NCI-H128 (cell line): ENCODE data around the gene ERCC6L.
"Not testable (repeated sequence)": the region's sequence is repeated elsewhere in the genome, so short reads cannot be mapped to it uniquely, and the experiment has no call there.

Experiments
- DNase-seq: peaks from one replicate; lab custom pipeline; 2025; ENCODE audit not compliant: unreplicated experiment; lab: John Stamatoyannopoulos, UW

Gene ERCC6L

GRCh38 chrX:72254816-72255215 lies 16.0 kb upstream of the ERCC6L start:
- DNase-seq = peak; percentile 12

- DNase-seq = no peak
Measured at GRCh38 chrX:72253686-72254085, 14.9 kb upstream of the ERCC6L start.

GRCh38 chrX:72247206-72247942 lies 8.5 kb upstream of the ERCC6L start:
- DNase-seq = no peak

- DNase-seq = peak; percentile 23
Measured at GRCh38 chrX:72245461-72246089, 6.7 kb upstream of the ERCC6L start.

GRCh38 chrX:72243472-72243871 lies 4.6 kb upstream of the ERCC6L start:
- DNase-seq = no peak

GRCh38 chrX:72240976-72241375 lies 2.1 kb upstream of the ERCC6L start:
- no peak for DNase-seq

GRCh38 chrX:72238183-72238582 lies 644 bp downstream of the ERCC6L start:
- DNase-seq = no peak

- DNase-seq = no peak
Measured at GRCh38 chrX:72236841-72237240, 2.0 kb downstream of the ERCC6L start.

- no peak for DNase-seq
Measured at GRCh38 chrX:72230290-72230689, 8.5 kb downstream of the ERCC6L start.

GRCh38 chrX:72220375-72220774 lies 18.5 kb downstream of the ERCC6L start:
- DNase-seq = not testable (repeated sequence)

- no peak for DNase-seq
Measured at GRCh38 chrX:72216973-72217372, 21.9 kb downstream of the ERCC6L start.

- DNase-seq = no peak
Measured at GRCh38 chrX:72208126-72208800, 30.6 kb downstream of the ERCC6L start.

GRCh38 chrX:72207366-72207765 lies 31.5 kb downstream of the ERCC6L start:
- no peak for DNase-seq

- no peak for DNase-seq
Measured at GRCh38 chrX:72205706-72206105, 33.1 kb downstream of the ERCC6L start.

- no peak for DNase-seq
Measured at GRCh38 chrX:72203421-72203820, 35.4 kb downstream of the ERCC6L start.

GRCh38 chrX:72202792-72203401 lies 35.9 kb downstream of the ERCC6L start:
- DNase-seq = no peak

GRCh38 chrX:72201836-72202536 lies 36.8 kb downstream of the ERCC6L start:
- DNase-seq = no peak

GRCh38 chrX:72182924-72183323 lies 55.9 kb downstream of the ERCC6L start:
- DNase-seq = no peak

- peak; percentile 96 for DNase-seq
Measured at GRCh38 chrX:72181178-72182125, 57.4 kb downstream of the ERCC6L start, which contains the start of gene PIN4. TSS of gene PIN4 (plus strand) at chrX:72181757. CDS start at chrX:72181786, 29 bp downstream.

- DNase-seq = no peak
Measured at GRCh38 chrX:72180539-72180938, 58.3 kb downstream of the ERCC6L start.
